HG02759 (cell line): ENCODE measurements around the gene ADH7.

Source experiments
- ATAC-seq: cut with Tn5 transposase; IDR thresholded peaks from one replicate; pipeline ENCODE4 v1.9.1; 2021; ENCODE audit warnings: mild to moderate bottlenecking, moderate library complexity; ENCODE audit not compliant: unreplicated experiment

Gene ADH7

DNA sequence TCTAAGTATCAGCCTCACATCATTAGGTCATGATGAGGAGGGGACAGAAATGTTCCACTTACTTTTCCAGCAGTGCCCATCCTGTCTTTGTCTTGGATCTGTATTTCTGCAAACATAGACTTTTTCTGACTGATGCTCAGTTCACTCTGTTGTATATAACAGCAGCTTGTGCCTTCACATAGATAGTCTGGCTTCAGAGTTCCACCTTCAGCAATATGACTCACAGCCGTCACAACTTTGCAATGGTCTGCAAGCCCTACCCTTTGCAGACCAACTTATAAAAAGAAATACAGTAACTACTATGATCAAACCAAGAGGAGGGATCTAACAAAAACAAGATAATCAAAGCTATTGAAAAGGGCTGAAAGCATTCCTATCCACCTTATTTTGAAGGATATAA, at the start of gene ADH7:
Gene ADH7, minus strand, starts transcription at position 189 of the 400 bp plus-strand sequence. Its CDS starts 109 bp downstream, at position 80.
- no peak for ATAC-seq

DNA sequence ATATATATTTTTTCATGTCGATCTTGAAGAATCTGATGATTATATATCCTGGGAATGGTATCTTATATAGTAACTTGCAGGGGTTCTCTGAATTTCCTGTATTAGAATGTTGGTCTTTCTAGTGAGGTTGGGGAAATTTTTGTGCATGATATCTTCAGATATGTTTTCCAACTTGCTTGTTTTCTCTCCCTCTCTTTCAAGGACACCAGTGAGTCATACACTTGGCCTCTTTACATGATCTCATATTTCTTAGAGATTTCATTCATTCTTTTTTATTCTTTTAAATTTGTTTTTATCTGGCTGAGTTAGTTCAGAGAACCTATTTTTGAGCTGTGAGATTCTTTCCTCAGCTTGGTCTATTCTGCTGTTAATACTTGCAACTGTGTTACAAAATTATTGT, 48.5 kb upstream of the ADH7 start:
- ATAC-seq = no peak

DNA sequence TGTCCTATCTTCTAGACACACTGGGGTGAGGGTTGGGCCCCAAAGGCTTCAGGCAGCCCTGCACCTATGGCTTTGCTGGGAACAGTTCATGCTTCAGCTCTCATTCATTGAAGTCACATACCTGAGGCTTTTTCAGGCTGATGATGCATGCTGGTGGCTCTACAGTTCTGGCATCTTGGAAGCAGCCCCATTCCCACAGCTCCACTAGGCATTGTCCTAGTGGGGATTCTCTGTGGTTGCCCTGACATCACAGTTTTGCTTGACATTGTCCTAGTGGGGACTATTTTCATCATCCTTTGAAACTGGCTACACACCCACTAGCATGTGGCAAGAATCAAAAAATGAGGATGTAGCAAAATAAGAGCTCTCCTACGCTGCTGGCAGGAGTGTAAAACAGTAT, 38.0 kb upstream of the ADH7 start:
- no peak for ATAC-seq

DNA sequence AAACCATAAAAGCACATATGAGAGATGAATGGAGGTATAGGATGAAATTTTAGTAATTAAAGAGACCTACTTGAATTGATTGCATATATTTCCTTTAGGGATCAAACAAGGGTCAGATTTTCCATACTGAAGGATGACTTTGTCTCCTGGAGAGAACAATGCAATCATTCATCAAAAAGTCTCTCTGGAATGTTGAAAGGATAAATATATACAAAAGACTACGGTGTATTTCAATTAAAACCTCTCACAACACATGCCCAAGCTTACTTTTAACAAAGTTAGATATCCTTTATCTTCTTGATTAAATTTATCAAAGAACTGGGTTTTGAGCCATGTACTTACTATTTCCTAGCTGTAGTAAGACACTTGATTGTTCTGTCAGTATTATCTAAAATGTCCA, 36.8 kb upstream of the ADH7 start:
- ATAC-seq = no peak

DNA sequence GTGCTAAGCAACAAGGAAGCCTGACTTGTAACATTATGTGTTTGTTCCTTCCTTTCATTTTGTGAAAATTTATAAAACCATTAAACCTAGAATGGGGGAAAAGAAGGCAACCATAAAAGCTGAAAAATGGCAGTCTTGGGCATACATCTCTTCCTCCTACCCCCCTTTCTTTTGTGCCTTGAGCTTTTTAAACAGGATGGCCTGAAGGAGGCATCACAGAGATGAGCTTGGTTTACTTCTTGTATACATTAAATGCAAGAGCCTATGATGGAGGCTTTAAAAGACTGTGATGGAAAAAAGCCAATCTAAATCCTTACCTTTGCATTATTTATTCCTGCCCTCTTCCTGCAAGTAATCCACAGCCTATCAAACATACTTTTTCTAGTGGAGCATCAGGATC, 36.2 kb upstream of the ADH7 start:
- no peak for ATAC-seq

DNA sequence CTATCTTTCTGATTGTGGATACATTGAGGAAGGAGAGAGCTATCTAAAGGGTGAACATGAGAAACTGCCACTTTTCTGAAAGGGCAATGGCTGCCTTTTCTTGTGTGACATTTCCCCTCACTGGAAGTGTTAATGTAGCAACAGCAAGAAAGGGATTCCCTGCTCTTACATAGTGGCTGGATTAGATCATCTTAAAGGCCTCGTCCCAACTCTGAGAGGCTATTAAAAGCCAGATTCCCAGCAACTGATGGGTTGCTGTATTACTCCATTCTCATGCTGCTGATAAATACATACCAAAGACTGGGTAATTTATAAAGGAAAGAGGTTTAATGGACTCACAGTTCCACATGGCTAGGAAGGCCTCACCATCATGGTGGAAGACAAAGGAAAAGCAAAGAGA, 33.7 kb upstream of the ADH7 start:
- no peak for ATAC-seq

DNA sequence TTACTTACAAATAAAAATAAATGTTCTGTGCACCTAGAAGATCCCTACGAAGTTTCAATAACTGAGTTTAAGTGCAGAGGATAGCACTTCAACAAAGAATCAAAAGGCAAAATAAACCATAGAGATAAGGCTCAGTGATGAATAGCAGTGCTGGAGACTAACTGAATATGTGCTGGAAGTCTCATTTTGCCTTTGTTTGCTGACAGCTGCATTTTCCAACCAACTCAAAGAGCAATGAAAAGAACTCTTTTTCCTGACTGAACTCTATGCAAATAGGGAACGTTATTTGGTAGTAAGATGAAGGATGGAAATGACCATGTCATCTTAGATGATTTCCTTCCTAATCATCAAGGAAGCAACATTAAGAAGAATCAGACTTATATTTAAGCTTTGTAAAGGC, 32.7 kb upstream of the ADH7 start:
- ATAC-seq = no peak

DNA sequence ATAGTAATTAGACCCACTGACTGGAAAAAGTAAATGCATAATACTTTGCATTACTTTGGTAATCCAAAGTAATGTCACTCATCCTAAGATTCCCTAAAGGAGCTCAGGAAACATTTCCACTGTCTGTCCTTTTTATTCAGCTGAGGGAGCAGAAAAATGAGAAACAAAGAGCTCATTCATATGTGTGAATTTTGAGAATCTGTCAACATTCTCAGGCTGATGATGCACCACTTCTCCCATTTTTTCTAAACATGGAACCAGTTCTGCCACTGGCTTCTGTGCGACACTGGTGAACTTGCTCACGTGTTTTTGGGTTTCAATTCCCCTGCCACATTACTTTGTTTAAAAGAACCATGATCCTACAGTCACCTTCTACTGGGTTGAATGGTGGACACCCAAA, 28.4 kb upstream of the ADH7 start:
- ATAC-seq = no peak

DNA sequence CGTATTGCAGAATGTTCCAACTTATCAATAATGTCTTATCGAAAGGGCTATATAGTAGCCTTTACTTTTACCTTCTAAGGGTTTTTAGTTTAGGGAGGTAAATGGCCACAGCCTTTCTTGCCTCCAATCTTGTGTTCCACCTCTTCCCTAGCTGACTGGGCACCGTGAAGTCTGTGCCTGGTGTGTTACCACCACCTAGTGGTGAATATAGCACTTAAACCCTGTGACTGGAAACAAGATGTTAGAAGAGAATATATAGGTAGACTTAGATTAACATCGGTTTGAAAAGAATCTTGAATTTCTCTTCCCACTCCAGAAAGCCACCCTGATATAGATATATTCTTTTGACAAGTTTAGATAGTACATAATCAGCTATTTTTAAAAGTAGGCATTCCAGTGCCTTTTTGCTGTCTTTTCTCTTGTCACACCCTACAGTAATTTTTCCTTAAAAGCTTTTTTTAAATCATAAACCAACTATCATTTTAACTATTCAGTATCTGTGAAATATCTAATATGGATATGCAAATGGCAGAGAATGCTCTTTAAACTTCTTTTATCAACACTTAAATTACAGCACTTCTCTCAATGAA, 27.8 kb upstream of the ADH7 start:
- ATAC-seq = peak; percentile 94

DNA sequence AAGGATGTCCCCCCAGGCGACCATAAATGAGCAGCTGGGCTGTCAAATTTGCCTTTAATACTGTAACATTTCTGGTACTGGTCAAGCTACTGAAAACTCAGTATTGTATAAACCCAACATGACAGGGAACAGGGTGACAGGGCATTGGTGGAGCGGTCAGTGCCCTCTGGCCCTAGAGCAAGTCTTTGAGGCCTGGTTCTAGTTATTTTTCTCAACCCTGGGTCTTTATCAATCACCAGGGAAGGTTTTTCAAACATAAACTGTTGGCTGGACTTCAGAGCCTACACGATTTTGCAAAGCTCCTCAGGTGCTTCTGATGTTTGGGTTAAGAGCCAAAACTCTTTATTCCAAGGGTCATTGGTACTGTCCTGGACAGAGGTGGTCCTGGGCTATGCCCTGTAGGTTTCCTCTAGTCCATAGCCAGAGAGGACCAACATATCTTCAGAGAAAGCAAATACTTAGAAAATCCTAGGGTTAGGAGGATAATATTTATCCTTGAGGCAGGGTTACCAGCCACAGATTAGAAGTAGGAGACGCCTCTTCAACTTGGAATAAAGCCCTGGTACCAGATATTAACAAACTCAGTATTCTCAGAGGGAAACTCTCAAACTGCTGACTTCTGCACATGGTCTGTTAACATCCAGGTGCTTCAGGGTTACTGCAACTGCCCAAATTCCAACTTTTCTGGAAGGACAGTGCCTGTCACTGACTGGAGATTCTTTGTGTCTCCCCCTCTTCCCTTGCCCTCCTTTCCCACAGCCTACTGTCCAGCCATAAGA, 26.7 kb upstream of the ADH7 start:
- ATAC-seq = no peak

DNA sequence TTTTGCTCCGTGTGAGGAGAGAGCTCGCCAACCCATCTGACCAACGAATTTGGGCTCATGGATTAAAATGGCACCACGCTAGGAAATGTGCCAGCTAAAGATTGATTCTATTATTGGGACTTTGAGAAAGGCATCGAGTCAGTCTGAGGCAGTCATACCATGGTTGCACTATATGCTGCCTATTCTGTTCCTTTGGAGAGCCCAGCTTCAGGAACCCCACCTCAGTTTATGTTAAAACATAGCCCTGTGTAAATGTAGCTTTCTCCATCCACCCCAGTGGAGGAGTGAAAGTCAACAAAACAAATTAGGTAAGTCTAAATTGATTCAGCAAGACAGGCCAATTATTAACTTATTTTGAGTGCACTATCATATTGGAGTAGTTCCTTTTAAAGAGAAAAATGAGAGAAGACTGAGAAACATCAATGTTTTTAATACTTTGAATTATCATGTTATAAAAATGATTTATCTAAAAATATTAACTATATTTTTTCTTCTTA, 24.5 kb upstream of the ADH7 start:
- no peak for ATAC-seq

DNA sequence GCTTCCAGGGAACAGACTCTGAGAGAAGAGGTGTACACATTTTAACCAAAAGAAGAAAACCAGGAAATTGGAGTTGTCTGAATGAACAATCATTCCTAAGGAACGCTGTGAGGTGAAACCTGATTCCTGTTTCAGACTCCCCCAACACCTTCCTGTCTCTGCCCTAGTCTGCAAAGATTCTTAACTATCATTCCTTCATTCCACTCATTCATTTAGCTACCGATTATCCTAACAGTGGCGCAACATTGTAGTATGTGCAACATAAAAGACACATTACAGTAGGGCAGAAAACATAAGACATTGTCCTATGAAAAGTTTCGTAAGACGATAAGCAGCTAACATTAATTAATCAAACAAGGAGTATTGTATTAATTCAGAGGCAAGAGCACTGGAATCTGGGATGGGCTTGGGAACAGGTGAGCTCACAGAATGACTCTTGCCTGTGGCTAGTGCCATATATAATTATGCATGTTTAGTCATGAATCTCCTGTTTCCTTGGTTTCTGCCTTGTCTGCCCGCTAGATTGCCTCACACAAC, 23.8 kb upstream of the ADH7 start:
- no peak for ATAC-seq

DNA sequence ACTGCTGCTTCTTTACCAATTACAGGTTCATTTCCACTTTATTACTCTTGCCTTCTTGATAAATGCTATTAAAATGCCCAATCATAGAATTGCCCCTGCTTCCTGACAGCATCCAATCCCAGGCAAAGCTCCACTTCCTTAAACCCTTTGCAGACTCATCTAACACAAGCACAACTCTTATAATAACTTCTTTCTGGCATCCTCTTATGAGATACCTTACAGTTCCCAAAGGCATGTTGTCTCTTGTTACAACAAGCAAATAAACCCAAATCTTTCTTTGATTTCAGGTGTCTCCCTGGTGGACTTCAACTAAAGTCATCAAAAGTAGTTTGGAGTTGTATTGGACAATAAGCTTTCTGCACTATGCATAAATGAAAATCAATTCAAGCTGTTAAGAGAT, 22.5 kb upstream of the ADH7 start:
- no peak for ATAC-seq

DNA sequence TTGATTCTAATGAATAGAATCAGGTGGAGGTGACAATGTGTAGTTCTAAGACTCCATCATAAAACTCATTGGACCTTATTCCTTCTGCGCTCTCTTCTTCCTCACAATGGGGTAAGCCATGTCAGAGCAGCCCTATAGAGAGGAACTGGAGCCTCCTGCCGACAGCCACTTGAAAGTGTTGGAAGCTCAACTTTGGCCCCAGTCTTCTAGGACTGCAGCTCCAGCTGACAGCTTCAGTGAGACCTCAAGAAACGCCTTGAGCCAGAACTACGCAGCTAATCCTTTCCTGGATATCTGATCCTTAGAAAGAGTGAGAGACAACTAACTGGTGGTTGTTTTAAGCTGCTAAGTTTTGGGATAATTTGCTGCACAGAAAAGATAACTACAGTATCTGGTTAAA, 22.1 kb upstream of the ADH7 start:
- ATAC-seq = no peak

DNA sequence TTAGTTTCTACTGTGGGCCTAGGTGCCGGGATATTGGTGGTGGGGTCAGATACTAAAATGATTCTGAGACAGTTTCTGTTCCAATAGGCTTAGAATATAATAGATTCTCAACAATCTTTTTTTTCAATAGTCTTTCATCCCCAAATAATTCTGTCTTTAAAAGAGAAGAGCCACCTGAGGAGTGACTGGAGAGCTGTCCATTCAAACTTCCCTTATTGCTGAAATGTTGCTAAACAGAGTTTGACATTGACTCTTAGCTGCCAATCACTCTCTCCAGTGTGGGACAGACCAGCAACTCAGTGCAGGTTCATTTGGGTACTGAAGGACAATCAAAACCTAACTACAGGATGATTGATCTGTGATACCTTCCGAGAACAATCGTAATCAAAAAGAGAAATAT, 12.4 kb upstream of the ADH7 start:
- ATAC-seq = peak; percentile 26

DNA sequence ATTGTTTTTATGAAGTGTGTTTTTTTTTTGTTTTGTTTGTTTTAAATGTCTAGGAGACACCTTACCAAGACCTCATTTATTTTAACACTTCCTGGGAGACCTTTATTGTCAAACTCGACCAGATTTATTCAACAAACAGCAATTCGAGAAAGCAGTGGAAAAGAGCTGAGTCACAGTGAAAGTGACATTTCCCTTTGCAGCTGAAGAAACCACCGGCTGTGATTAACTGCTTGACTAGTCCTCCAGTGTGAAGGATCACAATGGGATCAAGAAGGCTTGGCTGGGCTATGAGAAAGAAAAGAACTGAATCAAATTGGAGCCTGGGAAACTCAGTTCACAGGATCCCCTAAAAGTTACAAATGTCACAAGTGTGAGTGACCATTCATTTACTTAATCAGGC, 11.9 kb upstream of the ADH7 start:
- peak; percentile 95 for ATAC-seq

DNA sequence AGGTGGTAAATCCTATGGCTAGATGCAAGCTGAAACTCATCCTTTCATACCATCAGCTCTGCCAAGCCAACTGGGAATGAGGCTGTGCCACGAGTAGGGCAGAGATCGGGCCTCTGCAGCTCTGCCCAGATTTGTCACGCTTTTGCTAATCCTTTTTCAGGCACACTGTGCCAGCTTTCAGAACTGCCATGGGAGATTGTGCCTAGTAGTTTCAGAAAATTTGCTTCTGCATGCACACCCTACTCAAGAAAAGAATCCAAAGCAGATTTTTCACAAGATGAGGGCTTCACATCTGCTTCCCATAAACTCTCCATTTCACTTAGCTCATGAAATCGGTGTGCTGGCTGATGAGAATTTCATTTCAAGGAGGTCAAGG, 3.3 kb upstream of the ADH7 start:
- no peak for ATAC-seq

DNA sequence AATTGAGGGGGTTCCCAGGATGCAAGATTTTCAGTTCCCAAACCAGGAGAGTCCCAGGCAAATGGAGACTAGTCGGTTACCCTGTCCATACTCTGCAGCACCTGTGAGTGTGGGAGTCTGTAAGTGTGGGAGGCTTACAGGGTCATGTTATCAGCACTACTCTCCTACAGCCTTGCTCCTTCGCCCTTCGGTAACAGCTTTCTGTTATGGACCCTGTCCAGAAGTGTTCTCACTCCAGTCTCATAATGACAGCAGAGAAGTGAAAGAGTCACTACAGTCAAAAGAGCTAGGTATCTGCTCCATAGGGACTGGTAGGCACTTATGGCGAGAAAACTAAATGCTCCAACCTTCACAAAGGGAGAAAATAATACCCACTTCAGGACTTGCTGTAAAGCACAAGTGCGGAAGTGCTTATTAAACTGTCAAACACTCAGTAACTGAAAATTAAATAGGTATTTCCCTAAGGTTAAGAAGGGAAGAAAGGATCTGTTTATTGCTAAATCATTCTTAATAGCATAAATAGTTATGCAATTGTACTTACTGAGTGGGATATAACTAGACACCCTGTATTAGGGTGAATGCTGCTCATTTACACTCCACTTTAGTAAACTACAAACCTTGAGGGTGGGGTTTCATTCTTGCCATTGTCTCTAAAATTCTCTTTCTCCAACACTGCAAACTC, 2.7 kb upstream of the ADH7 start:
- ATAC-seq = no peak

DNA sequence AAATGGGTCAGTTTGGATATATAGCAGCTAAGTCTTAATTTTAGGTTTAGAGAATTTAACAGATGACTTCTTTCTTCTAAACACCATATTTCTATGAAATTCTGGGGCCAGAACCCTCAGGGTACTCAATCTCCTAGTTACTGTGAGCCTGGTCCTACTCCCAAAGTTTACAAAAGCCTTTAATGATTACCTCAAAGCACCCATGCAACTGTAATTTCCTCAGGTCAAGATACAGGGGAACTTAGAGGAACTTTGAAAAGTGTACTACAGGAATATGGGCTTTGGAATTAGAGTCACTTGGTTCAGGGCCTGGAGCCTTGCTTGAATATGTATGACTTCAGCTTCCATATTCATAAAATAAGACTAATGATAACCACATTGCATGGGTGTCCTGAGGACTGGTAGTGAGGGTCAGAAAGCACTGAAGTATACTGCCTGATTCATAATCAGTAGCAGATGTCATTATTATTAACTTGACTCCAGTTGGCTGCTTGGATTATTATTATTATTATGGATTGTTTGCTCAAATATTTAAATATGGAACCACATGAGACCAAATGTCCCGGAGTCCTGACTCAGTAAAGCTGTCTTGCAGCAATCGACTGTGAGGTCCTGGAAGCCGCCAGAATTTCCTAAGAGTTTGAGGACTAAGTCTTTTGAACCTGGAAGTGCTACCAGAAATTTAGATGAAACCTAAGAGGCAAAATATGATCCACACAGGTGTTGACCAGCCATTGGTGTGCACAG, 2.0 kb upstream of the ADH7 start:
- no peak for ATAC-seq

DNA sequence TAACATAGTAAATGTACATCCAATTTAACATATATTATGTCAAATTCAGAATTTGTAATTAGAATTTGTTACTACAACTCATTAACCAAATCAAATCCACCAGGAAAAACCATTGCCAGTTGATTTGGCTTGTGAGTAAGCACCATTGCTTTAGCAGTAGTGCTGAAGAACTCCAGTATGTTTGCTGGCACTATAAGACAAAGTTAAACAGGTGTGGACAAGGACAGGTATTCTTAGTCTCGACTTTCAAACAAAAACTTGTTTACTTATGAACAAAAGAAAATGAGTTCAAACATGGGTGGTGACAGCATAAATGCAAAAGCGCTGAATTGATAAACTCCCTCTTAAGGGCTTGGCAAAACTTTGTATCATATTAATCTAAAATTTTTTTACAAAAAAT, 1.3 kb upstream of the ADH7 start:
- ATAC-seq = no peak

DNA sequence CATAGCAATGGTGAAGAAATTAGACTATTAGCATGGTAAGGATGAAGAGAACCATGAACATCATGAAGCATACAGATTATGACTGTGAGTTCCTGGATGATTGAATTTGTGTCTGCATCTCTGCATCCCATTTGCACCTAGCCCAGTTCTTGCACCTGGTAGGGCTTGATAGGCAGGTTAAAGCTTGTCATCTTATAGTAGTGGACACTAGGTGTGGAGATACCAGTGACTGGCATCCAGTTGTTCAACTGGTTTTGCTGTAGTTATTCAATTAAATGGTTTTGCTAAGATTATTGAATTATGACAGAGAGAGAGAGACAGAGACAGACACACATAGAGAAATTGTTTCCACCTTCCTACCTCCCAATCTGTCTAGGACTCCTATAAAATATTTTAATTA, 5.0 kb downstream of the ADH7 start:
- no peak for ATAC-seq
